GM19239 (cell line): Measurements from ENCODE around the gene COMMD4.

Experiments used
- DNase-seq: peaks from one replicate; pipeline ENCODE4 v3.0.0; 2011; ENCODE audit warnings: low spot score; ENCODE audit not compliant: insufficient read length
- FAIRE-seq: peaks from 2 replicates; lab custom pipeline; 2011; peaks lifted over from hg19 to GRCh38; lab: Jason Lieb, UNC

The COMMD4 gene

DNA sequence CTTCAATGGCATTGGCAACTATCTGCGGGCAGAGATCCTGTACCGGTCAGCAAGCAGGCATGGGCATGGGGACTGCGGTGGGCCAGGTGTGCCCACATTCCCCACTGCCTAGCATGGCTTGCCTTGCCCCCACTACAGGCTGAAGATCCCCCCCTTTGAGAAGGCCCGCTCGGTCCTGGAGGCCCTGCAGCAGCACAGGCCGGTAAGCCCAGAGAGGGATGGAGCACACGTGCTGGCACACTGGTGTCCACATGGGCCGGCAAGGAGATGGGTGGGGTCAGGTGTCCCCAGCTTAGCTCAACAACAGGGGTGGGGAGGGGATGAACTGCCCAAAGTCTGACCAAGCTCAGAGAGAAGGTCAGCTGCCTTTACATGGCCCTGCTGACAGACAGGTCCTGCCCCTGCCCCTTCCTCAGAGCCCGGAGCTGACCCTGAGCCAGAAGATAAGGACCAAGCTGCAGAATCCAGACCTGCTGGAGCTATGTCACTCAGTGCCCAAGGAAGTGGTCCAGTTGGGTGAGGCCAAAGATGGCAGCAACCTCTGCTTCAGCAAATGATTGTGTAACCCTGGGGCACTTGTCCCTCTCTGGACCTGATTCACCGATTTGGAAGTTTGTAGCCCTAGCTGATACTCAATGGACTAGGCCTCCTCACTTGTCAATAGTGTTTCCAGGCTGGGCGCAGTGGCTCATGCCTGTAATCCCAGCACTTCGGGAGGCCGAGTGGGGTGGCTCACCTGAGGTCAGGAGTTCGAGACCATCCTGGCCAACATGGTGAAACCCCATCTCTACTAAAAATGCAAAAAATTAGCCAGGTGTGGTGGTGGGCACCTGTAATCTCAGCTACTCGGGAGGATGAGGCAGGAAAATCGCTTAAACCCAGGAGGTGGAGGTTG, 16.6 kb downstream of the COMMD4 start:
- DNase-seq (no peak), FAIRE-seq (no peak)

DNA sequence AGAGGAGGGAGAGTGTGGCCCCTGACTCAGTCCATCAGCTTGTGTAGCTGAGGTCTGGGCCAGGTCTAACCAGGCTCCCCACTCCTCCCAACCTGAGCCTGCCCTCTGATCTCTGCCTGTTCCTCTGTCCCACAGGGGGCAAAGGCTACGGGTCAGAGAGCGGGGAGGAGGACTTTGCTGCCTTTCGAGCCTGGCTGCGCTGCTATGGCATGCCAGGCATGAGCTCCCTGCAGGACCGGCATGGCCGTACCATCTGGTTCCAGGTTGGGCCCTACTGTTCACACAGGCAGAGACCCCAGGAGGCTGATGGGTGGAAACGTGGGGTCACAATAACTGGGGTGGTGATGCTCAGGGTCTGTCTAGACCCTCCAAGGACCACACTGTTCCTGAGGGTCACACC, 17.7 kb downstream of the COMMD4 start:
- no peak for DNase-seq
- FAIRE-seq, result no peak

DNA sequence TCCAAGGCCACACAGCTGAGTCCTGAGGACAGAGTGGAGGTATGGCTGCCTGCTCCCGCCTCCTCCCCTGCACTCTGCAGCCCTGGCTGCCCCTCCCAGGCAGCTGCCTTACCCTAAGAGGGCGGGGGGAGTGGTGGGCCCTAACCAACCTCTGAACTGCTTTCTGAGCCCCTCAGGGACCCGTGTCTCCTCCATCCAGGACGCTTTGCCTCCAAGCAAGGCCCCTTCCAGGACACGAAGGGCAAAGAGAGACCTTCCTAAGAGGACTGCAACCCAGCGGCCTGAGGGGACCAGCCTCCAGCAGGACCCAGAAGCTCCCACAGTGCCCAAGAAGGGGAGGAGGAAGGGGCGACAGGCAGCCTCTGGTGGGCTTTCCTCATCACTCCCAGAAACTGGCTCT, 18.6 kb downstream of the COMMD4 start:
- FAIRE-seq, result no peak
- no peak for DNase-seq

DNA sequence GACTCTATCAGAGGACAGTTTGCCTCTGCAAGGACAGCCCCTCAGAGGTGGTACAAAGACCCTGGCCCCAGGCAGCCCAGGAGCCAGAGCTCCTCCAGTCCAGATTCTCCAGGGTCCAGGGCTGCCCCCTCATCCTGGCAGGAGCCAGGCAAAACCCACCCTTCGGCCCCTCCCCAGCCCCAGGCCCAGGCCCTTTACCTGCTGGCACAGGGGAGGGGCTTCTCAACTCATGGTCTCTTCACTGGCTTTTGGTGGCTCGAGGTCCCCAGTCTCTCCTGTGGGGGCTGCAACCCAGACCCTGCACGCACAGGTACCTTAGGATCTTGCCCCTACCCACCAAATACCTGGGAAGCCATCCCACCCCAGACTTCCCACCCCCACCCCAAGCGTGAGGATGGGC, 19.5 kb downstream of the COMMD4 start:
- DNase-seq, result no peak
- FAIRE-seq, result no peak

DNA sequence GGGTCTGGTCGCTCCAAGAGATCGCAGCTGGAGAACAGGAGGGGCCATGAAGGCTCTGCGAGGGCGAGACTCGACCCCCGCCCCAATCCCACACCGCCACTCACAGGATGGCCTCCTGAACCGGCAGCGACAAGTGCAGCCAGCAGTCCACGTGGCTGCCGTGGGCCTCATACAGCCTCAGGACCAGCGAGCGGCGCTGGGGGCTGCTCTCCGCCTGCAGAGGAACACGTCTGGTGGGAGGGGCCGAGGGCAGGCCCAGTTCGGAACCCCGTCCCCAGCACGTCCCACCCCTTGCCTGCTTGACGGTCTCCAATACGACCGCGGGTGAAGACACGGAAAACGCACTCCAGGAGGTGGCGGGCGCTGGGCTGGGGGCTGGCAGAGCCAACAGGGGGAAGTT, 20.1 kb downstream of the COMMD4 start:
- no peak for DNase-seq
- FAIRE-seq, result no peak

DNA sequence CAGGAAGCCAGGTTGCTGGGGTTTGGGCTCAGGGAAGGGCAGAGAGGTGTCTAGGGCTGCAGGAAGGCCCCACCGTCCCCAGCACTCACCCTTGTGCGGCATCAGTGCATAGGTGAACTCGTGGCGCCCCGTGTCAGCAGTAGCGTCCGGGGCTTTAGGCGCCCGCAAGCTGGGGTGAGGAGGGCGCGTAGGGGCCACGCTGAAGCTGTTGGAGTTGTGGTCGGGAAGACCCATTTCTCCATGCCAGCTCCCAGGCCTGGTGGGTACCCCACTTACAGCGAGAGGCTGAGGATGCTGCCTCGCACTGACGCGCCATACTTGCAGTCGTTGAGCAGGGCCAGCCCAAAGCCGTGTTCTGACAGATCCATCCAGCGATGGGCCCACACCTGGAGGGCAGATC, 20.7 kb downstream of the COMMD4 start:
- FAIRE-seq, result no peak
- no peak for DNase-seq

DNA sequence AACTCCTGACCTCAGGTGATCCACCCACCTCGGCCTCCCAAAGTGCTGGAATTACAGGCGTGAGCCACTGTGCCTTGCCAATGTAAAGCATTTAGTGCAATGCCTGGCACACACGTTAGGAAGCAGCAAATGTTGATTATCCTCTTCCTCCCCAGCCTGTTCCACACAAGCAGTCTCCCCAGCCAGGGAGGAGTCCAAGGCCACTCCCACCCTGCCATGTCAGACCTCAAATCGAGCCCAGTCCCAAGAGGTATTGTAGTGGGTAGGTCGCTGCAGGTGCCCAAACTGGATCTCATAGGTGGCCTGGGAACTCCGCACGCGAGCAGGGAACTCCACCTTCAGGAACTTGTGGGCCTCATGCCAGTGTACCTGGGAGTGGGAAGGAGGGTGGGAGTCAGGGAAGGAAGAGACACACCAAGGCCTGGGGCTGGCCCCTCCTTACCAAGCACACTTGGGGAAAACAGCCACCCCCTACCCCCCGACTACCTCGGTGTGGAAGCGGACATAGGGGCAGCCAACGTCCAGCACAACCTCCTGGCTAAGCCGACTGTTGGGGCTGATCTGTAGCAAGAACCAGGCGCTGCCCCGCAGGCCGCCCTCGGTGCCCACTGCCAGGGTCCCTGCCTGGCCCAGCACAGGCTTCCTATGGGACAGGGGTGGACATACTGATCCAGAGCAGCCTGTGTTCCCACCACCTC, 22.3 kb downstream of the COMMD4 start:
- no peak for FAIRE-seq
- no peak for DNase-seq

DNA sequence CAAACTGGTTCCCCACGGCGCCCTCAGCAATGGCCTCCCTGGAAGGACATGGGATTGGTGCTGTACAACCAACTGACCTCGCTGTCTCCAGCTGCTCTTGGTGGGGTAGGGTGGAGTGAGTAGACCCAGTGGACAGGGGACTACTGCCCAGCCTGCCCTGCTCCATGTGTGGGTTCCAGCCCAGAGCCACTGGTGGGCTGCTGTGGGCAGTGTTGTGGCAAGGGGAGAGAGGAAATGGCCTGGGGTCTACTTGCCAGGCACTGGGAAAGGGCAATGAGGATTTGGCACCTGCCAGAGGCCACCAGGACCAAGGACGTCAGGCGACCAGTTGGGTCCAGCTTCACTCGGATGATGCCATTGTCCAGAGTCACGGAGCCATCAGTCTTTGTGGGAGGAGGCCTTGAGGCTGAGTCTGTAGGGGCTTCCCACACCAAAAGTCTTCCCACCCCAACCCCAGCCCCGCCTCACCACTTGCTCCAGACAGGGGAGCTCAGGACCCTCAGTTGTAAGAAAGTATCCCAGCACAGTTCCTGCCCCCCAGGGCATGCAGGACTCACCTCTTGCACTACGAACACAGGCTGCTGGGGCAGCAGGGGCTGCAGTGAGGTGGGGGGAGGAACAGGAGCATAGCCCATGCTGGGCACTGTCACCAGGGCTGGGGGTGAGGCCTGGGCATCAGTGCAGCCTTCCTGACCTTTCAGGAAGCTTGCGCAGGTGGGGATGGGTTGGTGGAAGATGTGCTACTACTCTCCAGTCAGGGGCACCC, 23.1 kb downstream of the COMMD4 start:
- DNase-seq, result no peak
- FAIRE-seq, result no peak

DNA sequence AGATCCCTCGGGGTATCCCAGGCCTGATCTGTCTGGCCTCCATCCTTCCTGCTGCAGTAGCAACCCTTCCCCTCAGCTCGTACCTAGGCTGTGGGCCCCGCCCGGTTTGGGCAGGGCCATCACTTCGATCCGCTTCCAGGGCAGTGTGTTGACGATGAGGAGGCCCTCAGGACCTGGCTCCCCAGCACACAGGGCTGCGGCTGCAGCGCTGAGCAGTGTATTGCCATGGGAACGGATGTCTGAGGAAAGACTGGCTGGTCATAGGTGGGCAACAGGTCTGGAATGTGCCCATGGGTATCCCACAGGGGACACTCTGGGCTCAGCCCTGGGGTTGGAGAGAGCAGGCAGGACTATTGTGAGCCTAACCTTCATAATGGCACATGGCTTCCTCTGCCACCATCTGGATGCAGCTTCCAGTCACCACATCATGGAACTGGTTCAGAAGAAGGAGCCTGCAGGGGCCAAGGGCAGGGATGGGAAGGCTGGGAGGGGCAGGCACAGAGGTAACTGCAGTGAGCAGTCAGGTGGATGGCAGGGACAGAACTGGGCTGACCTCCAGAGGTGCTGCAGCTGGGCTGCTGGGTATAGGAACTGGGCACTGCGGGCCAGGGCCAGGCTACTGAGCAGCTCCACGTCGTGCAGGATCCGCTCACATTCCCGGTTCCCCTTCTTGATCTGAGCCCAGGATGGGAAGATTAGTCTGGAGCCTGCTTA, 23.8 kb downstream of the COMMD4 start:
- FAIRE-seq, result no peak
- DNase-seq, result no peak

DNA sequence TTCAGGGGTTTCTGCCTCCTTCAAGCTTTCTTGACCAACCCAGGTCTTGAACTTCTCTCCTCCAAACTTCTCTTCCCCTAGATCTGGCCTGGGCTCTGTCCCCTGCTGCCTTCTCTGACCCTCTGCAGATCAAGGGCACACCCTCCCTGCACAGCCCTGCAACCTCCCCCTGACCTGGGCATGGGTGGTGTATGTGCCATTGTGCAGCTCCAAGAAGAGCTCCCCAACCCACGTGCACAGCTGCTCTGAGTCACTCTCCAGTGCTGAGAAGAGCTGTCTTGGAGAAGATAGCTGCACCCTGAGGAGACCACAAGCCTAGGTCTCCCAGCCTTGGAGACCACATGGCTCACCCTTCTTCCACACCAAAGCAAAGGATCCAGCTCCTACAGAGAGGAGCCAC, 24.5 kb downstream of the COMMD4 start:
- no peak for DNase-seq
- FAIRE-seq, result no peak

DNA sequence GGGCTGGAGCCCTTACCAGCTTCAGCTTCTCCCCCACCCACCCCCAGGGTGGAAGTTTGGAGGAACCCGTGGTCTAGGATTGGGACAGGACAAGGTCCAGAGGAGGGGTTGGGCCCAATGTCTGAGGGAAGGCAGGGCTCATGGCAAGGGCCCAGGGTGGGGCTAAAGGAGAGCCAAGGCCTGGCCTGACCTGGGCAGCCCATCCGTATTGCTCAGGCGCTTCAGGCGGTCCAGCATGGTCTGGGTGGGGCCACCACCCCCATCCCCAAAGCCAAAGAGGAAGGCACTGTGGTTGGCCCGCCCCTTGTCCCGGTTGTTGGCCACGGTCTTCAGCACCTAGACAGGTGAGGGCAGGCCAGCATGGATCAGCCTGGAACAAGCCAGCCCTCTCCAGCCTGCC, 25.0 kb downstream of the COMMD4 start:
- FAIRE-seq (no peak), DNase-seq (no peak)

DNA sequence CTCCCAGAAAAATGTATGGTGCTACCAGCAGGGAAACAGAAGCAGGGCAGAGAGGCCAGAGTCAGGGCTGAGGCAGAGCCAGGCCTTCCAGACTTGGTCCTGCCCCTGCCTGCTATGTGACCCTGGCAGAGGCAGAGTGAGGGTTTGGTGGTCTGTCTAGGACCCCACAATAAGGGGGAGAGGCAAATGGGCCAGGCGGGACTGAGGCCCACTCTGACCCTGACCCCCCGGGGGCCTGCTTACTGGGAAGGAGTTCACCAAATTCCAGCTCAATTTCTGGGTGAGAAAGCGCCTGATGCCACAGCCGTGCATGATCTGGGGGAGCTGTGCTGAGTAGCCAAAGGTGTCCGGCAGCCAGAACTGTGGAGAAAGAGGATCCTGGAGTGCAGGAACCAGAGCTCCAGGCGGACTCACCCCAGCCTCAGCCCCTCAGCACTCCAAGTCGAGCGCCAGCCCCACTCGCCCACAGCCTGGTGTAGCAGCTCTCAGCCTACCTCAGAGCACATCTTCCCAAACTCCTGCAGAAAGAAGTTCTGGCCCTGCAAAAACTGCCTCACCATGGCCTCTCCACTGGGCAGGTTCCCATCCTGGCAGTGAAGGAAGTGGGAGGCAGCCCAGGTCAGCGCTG, 25.6 kb downstream of the COMMD4 start:
- DNase-seq (no peak), FAIRE-seq (no peak)

DNA sequence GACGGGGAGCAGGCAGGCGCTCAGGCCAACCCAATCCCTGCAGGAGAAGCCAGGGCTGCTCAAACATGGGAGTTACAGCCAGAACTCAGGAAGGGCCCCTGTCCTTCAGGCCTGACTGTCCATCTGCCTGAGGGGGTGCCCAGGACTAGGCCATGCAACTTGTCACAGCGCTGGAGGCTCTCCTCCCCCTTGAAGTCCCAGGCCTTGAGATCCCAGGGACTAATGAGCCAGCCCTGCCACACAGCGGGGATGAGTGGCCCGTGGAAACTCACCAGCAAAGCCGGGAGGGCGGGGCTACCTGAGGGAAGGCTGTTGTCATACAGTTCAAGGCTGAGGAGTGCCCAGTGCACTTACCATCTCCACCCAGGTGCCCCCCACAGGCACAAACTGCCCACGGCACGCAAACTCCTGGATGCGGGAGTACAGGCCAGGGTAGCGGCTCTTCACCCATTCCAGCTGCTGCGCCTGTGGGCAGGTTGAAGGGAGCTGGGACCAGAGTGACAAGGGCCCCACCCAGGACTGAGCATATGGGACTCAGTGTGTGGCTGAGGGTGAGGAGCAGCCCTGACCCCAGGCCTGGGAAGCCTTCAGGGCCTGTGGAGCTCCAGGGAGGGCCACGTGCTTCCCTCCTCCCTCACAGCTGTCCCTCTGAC, 26.3 kb downstream of the COMMD4 start:
- FAIRE-seq (no peak), DNase-seq (no peak)

DNA sequence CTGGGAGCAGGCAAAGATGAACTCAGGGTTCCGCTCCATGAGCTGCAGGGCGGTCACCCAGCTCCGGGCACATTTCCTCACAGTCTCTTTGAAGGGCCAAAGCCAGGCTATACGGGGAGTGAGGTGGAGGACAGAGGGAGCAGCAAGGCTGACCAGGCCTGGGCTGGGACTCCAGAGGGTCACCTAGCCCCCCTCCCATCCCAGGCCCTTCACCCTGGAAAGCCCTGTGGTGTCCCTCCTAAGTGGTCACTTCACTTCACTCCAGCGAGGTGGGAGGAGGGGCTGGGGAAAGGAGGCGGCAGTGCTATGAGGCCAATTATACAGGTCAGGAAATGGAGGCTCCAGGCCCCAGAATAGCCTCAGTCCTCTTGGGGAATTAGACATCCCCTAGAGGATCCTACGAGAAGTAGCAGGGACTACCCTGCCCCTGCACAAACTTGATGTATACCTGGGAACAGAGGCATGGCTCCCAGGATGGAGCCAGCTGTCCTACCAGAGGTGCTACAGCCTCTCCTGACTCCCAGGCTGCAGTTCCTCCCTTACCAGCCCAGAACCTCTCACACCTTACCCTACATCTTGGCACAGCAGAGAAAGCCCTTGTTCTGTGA, 26.9 kb downstream of the COMMD4 start:
- FAIRE-seq (no peak), DNase-seq (no peak)

DNA sequence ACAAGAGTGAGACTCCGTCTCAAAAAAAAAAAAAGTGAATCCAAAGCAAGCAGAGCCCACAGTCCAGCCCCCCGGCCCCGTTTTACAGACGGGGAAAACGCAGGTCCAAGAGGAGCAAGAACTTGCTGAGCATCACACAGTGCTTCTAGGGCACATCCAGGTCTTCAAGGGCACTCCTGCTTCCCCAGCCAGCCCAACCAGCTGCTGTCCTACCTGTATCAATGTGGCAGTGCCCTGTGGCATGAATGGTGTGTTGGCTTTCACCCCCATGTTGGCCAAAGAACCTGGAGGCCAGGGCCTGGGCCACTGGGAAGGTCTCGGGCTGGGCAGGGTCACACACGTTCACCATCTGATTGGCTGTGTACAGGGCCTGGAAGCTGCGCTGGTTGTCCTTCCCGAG, 27.9 kb downstream of the COMMD4 start:
- DNase-seq, result no peak
- FAIRE-seq, result no peak

DNA sequence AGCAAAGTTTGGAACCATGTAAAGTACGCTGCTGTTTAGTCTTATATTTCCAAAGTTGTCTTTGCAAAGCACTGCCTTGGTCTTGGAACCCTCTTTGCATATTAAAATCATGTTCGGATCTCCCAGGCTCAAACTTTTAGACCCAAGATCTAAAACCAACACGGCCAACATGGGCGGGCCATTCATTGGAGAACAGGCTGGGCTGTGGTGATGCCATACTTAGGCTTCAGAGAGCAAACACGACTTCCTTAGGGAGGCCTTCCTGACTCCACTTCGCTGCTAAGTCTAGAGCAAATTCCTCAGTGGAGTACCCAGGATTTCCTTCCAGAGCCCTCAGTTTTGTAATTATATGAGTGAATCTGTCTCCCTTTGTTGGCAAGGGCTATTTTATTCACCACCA, 29.0 kb downstream of the COMMD4 start:
- DNase-seq, result no peak
- no peak for FAIRE-seq

DNA sequence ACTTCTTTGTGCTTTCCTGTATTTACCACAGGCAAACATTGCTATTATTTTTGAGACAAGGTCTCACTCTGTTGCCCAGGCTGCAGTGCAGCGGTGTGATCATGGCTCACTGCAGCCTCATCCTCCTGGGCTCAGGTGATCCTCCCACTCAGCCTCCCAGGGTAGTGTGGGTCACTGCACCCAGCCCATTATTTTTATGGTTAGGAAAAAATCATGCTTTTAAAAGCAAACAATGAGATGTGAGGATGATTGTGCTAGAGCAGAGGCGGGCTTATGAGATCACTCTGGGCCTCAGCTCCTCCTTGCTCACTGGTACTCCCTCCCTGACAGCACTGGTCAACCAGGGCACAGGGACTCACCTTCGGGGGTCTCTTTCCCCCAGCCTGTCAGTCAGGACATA, 30.3 kb downstream of the COMMD4 start:
- FAIRE-seq (no peak), DNase-seq (no peak)

DNA sequence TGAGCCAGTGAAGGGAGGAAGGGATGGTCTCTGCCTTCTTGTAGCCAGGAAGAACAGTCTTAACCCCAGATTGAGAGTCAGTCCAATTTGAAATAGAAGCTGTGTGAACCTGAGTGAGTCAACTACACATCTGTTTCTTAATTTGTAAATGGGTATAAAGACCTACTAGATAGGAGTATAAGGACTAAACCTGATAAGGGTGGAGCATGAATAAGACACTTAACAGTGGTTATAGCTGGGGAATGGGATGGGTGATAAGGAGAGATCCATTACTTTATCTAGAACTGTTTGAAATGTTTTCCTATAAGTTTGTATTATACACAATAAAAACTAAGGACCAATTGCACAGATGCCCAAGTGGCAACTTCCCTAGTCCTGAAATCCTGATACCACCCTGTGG, 31.1 kb downstream of the COMMD4 start:
- FAIRE-seq (no peak), DNase-seq (no peak)

DNA sequence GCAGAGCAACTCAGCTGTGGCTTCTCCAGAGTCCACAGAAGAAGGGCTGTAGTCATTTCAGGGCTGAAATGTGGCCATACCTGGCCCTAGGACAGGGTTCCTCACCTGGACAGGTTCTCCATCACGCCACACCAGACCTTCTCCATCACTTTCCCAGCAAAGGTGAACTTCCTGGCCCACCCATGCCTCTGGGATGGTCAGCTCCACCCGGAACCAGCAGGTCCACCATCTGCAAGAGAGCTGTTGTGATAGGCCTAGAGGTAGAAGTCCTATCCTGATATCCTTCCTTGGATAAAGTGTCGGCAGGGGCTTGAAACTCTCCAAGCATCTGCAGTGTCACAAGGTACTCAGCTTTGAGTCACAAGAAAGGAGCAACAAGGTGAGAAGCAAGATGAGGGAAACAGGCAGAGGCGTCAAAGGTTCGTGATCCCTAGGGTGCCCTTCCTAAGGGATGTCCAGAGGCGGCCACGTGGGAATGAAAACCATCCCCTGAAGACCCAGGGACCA, 31.6 kb downstream of the COMMD4 start:
- DNase-seq (no peak), FAIRE-seq (no peak)
